K562 (cell line): ENCODE measurements around the gene LAPTM5. TPM values are rescaled to one million over a fixed set of nuclear protein-coding genes. Genes with fewer than 3 reads are reported as not detected.

Experiments
- CBFA2T3 ChIP-seq: fragments of 450-650 bp; IDR thresholded peaks from 2 replicates; pipeline ENCODE4 v1.6.1; 2017
- CBX5 ChIP-seq: IDR thresholded peaks from 2 replicates; pipeline ENCODE4 v1.6.1; 2014; ENCODE audit warnings: low read depth, borderline replicate concordance
- DPF2 ChIP-seq: fragments of 450-650 bp; IDR thresholded peaks from 2 replicates; pipeline ENCODE4 v1.6.1; 2016
- E2F5 ChIP-seq: sonication (generic); formaldehyde crosslinking; IDR thresholded peaks from 2 replicates; pipeline ENCODE4 v1.8.0; 2022; ENCODE audit warnings: mild to moderate bottlenecking, missing genetic modification reagents
- GTF2E2 ChIP-seq: fragments of 200-800 bp; sonication (Bioruptor generic); IDR thresholded peaks from 2 replicates; pipeline ENCODE4 v1.6.1; 2016; ENCODE audit warnings: missing genetic modification characterization, missing compliant biosample characterization
- HNRNPUL1 ChIP-seq: fragments of 200-400 bp; formaldehyde crosslinking; IDR thresholded peaks from 2 replicates; pipeline ENCODE4 v1.6.1; 2017; ENCODE audit warnings: low read length
- KDM4B ChIP-seq, 2 experiments: fragments of 450-650 bp in 1 of 2; sonication (generic) in 1 of 2; IDR thresholded peaks; 2 replicates each; pipeline ENCODE4 v1.6.1; 2016 to 2017; ENCODE audit warnings: borderline replicate concordance in 2 of 2, antibody characterized with exemption in 1 of 2, low read depth in 1 of 2, mild to moderate bottlenecking in 1 of 2
- MAX ChIP-seq: sonication (generic); formaldehyde crosslinking; IDR thresholded peaks from 2 replicates; pipeline ENCODE4 v1.9.0; 2022; ENCODE audit warnings: mild to moderate bottlenecking, missing genetic modification reagents
- NCOA4 ChIP-seq: fragments of 450-650 bp; IDR thresholded peaks from 2 replicates; pipeline ENCODE4 v1.6.1; 2018; ENCODE audit warnings: mild to moderate bottlenecking; ENCODE audit not compliant: partially characterized antibody
- NELFE ChIP-seq: IDR thresholded peaks from 2 replicates; pipeline ENCODE4 v1.6.1; 2011; ENCODE audit warnings: mild to moderate bottlenecking; ENCODE audit not compliant: insufficient read depth, insufficient read length
- NFYB ChIP-seq: IDR thresholded peaks from 2 replicates; pipeline ENCODE4 v1.6.1; 2011; ENCODE audit warnings: mild to moderate bottlenecking, moderate library complexity; ENCODE audit not compliant: insufficient read length; ENCODE audit errors: extremely low read depth
- PHF21A ChIP-seq: fragments of 450-650 bp; IDR thresholded peaks from 2 replicates; pipeline ENCODE4 v1.6.1; 2017; ENCODE audit warnings: low read depth, borderline replicate concordance
- PTTG1 ChIP-seq: fragments of 450-650 bp; IDR thresholded peaks from 2 replicates; pipeline ENCODE4 v1.6.1; 2016; ENCODE audit warnings: low read depth, mild to moderate bottlenecking, missing genetic modification characterization, missing compliant biosample characterization
- RNF219 ChIP-seq: fragments of 250-450 bp; sonication (Bioruptor Pico); IDR thresholded peaks from 2 replicates; pipeline ENCODE4 v1.5.0; 2022; ENCODE audit warnings: mild to moderate bottlenecking
- SMARCC2 ChIP-seq: fragments of 450-650 bp; IDR thresholded peaks from 2 replicates; pipeline ENCODE4 v1.6.1; 2017; ENCODE audit warnings: antibody characterized with exemption, moderate library complexity, mild to moderate bottlenecking, low read depth
- TCF7 ChIP-seq: sonication (generic); IDR thresholded peaks from 2 replicates; pipeline ENCODE4 v1.6.1; 2016; ENCODE audit warnings: antibody characterized with exemption, borderline replicate concordance
- ZBTB2 ChIP-seq: fragments of 450-650 bp; IDR thresholded peaks from 2 replicates; pipeline ENCODE4 v1.6.1; 2016; ENCODE audit warnings: antibody characterized with exemption
- ZNF124 ChIP-seq: sonication (generic); formaldehyde crosslinking; IDR thresholded peaks from 2 replicates; pipeline ENCODE4 v1.8.1; 2022; ENCODE audit warnings: missing genetic modification reagents
- ZNF592 ChIP-seq: fragments of 450-650 bp; IDR thresholded peaks from 2 replicates; pipeline ENCODE4 v1.6.1; 2017; ENCODE audit warnings: antibody characterized with exemption, mild to moderate bottlenecking
- ZNF76 ChIP-seq: fragments of 250-450 bp; sonication (Bioruptor Pico); IDR thresholded peaks from 2 replicates; pipeline ENCODE4 v1.4.0; 2020; ENCODE audit warnings: mild to moderate bottlenecking, moderate library complexity, borderline replicate concordance
- ZNF780A ChIP-seq: fragments of 250-450 bp; sonication (Bioruptor Pico); IDR thresholded peaks from 2 replicates; pipeline ENCODE4 v1.5.0; 2021; ENCODE audit warnings: mild to moderate bottlenecking
- polyA plus RNA-seq, 8 experiments: library from polyadenylated mRNA; depleted of rRNA in 4 of 8; stranded (reverse) in 5 of 8; unstranded in 3 of 8; fragments of >200 nt; fragmentation: Nextera tagmentation in 2 of 8; fragmentation: Illumina TruSeq in 1 of 8; extraction: Ambion mirVana in 2 of 8; extraction: Trizol in 1 of 8; gene quantifications; 2 replicates each; pipeline versions ENCODE4 v1.2.1 to v1.2.3, GENCODE V29; 2011 to 2014; ENCODE audit warnings: inconsistent platforms in 1 of 8, missing spikeins in 1 of 8
- total RNA-seq, 7 experiments: library from RNA; depleted of rRNA in 6 of 7; stranded (reverse); fragments of >200 nt in 6 of 7; fragmentation: Illumina TruSeq in 2 of 7; extraction: Trizol in 2 of 7; gene quantifications; 2 replicates each; pipeline versions ENCODE4 v1.2.1 to v1.2.3, GENCODE V29; 2011 to 2021; ENCODE audit warnings: low replicate concordance in 1 of 7

LAPTM5 gene
- total and polyA plus RNA-seq, 9 of the 15 experiments (the other 6 are each of a cell fraction or from before 2014, with no cell fraction given): 2.4 to 47.3 (median 20.3) TPM

GRCh38 chr1:30763651-30764248, 6.2 kb upstream of the LAPTM5 start (continued):
- TF ChIP-seq ZNF592 (peak; percentile 17), ZNF780A (no peak), ZNF124 (CRISPR knock-in tag) (no peak), ZNF76 (no peak), NCOA4 (no peak), NELFE (no peak), PTTG1 (tag) (no peak), MAX (CRISPR knock-in tag) (no peak), HNRNPUL1 (no peak), KDM4B (IDR thresholded peaks at IDR 0.05; ENCODE audit: borderline replicate concordance in 2 of 2, low read depth in 1 of 2) (no peak), PHF21A (no peak), RNF219 (no peak), CBX5 (no peak), NFYB (no peak), E2F5 (no peak), TCF7 (no peak), ZBTB2 (no peak), SMARCC2 (no peak), GTF2E2 (tag) (no peak), DPF2 (no peak), CBFA2T3 (no peak)
